Transverse colon (tissue), 4 donors: ENCODE data around the gene QDPR. TPM values are rescaled to one million over a fixed set of nuclear protein-coding genes. Genes with fewer than 3 reads are reported as not detected.
"Not testable (repeated sequence)": the region's sequence is repeated elsewhere in the genome, so short reads cannot be mapped to it uniquely, and the experiment has no call there.

ENCODE experiments used
- DNase-seq: peaks from one replicate; pipeline ENCODE4 v3.0.0-alpha.2; 2019
- H3K27ac ChIP-seq, 4 donors: fragments of 200-600 bp; sonication (generic); 2 replicates each; pipeline ENCODE4 v1.5.1; 2016 to 2018; ENCODE audit warnings: inconsistent platforms in 4 of 4
- H3K27me3 ChIP-seq: fragments of 200-600 bp; sonication (generic); 2 replicates; pipeline ENCODE4 v1.5.1; 2017; ENCODE audit warnings: inconsistent platforms
- H3K36me3 ChIP-seq, 4 donors: fragments of 200-600 bp; sonication (generic); 2 replicates each; pipeline ENCODE4 v1.5.1; 2017 to 2019; ENCODE audit warnings: inconsistent platforms in 4 of 4
- H3K4me1 ChIP-seq, 4 donors: fragments of 200-600 bp; sonication (generic); 2 replicates each; pipeline ENCODE4 v1.5.1; 2017 to 2020; ENCODE audit warnings: inconsistent platforms in 4 of 4
- H3K4me3 ChIP-seq, 4 donors: fragments of 200-600 bp; sonication (generic); 1 replicate in 1 of 4; 2 replicates in 3 of 4; pipeline versions ENCODE4 v1.5.1 to v1.6.1; 2017 to 2019; ENCODE audit warnings: inconsistent platforms in 4 of 4
- H3K9me3 ChIP-seq, 2 donors: fragments of 200-600 bp; sonication (generic); 2 replicates each; pipeline ENCODE4 v1.5.1; 2017 to 2019; ENCODE audit warnings: inconsistent platforms in 2 of 2
- EP300 ChIP-seq: sonication (generic); formaldehyde crosslinking; IDR thresholded peaks from one replicate; pipeline ENCODE4 v1.6.1; 2017; ENCODE audit warnings: antibody characterized with exemption, low read depth
- POLR2A ChIP-seq: fragments of 450-650 bp; IDR thresholded peaks from one replicate; pipeline ENCODE4 v1.6.1; 2016; ENCODE audit warnings: antibody characterized with exemption, mild to moderate bottlenecking, moderate library complexity
- POLR2AphosphoS5 ChIP-seq, 3 donors: sonication (generic); formaldehyde crosslinking; IDR thresholded peaks; one replicate each; pipeline ENCODE4 v1.6.1; 2016; ENCODE audit warnings: antibody characterized with exemption in 3 of 3
- WGBS, 2 donors: methylation state at CpG; one replicate each; pipeline ENCODE4 v1.1.5; 2018; ENCODE audit warnings: low coverage in 1 of 2; 5-methylcytosine and 5-hydroxymethylcytosine counted together
- in situ Hi-C, 4 donors: fragments of 200-750 bp; cut with MboI; loops; one replicate each; pipeline versions ENCODE4 v1.15.0 to v1.15.1; 2017; ENCODE audit warnings: low sequenced_read_pairs in 3 of 4, low pct_ligation_motif_present in 1 of 4, low pct_unique_long_range_greater_than_20kb in 1 of 4
- intact Hi-C: fragments of 100-400 bp; cut with DNase I; formaldehyde crosslinking; loops from one replicate; pipeline ENCODE4 v1.15.1; 2023; ENCODE audit warnings: low total_unique reads
- total RNA-seq, 4 donors: library from RNA; depleted of rRNA; stranded (reverse); fragments of >200 nt; gene quantifications; one replicate each; pipeline ENCODE4 v1.1.0, GENCODE V29; 2016
- TF ChIP-seq, protein P1 (sequence below), 5 experiments: fragments of 200-600 bp in 3 of 5; fragments of 450-650 bp in 2 of 5; sonication (generic) in 3 of 5; IDR thresholded peaks; 1 replicate in 2 of 5; 2 replicates in 3 of 5; pipeline ENCODE4 v1.5.1; 2016 to 2017; ENCODE audit warnings: antibody characterized with exemption in 5 of 5, inconsistent platforms in 3 of 5, mild to moderate bottlenecking in 2 of 5, moderate library complexity in 1 of 5

QDPR gene
- total RNA-seq, 4 donors from 2014 or later, result 11.4 to 32.4 (median 13.0) TPM; not detected in 1

DNA sequence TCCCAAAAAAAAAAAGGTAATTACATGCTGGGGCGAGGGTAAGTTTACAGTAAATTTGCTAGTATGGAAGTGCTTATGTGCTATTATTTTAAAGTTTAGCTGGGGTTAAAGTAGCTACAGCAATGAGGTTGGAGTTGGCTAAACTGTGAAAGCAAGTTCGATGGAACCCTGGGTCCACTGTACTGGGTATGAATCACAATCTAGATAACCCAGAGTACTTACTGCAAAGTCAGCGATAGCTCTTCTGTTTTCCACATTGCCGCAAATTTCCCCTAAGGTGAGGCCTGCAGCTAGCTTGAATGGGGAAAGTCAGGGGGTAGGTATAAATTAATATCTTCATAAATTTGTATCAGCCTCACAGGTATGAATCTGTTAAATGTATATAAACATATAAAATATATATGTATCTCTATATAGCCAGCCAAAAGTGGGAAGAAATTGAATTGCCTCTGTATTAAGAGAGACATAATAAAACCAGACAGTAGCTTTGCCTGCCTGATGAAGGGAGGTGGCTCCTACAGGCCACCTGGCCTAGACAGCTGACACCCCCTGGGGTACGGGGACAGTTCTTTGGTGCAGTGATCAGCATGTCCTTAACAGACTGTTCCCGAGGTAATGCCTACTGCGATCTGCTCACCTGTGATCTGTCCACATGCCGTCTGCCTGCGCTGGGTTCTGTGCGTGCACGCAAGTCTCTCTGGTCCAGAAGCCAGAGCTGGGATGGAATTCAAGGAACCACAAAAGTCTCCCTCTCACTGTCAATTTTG is 33.7 kb upstream of the QDPR start:
- 70 to 76% methylated on average over 9 to 11 of the region's 11 CpGs for WGBS, 2 donors
- H3K4me3 ChIP-seq, result no peak overlapping the region
- DNase-seq, result no peak
- H3K27me3 ChIP-seq, result no peaks in the 10 kb centered on the region
- in situ Hi-C loops, result loop anchor here in 3 of 4 donors (10.0 to 25.0 kb wide), 3 partner anchors 259 to 1049 kb away; no protein-coding TSS in a partner anchor
- peaks cover 0 to 4% (median 0%) of the 10 kb centered on the region in 4 donors for H3K4me1 ChIP-seq
- H3K36me3 ChIP-seq, result no peaks in the 10 kb centered on the region
- intact Hi-C loops, result loop anchor here (5.0 kb wide), 1 partner anchor 92 kb away; no protein-coding TSS in a partner anchor
- H3K9me3 ChIP-seq, result no peaks in the 10 kb centered on the region
- H3K27ac ChIP-seq, result no peak overlapping the region
- TF ChIP-seq, protein P1, sequence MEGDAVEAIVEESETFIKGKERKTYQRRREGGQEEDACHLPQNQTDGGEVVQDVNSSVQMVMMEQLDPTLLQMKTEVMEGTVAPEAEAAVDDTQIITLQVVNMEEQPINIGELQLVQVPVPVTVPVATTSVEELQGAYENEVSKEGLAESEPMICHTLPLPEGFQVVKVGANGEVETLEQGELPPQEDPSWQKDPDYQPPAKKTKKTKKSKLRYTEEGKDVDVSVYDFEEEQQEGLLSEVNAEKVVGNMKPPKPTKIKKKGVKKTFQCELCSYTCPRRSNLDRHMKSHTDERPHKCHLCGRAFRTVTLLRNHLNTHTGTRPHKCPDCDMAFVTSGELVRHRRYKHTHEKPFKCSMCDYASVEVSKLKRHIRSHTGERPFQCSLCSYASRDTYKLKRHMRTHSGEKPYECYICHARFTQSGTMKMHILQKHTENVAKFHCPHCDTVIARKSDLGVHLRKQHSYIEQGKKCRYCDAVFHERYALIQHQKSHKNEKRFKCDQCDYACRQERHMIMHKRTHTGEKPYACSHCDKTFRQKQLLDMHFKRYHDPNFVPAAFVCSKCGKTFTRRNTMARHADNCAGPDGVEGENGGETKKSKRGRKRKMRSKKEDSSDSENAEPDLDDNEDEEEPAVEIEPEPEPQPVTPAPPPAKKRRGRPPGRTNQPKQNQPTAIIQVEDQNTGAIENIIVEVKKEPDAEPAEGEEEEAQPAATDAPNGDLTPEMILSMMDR (IDR thresholded peaks at IDR 0.05), result no peak
- TF ChIP-seq POLR2AphosphoS5 (IDR thresholded peaks at IDR 0.05) (no peak), EP300 (no peak), POLR2A (no peak)

DNA sequence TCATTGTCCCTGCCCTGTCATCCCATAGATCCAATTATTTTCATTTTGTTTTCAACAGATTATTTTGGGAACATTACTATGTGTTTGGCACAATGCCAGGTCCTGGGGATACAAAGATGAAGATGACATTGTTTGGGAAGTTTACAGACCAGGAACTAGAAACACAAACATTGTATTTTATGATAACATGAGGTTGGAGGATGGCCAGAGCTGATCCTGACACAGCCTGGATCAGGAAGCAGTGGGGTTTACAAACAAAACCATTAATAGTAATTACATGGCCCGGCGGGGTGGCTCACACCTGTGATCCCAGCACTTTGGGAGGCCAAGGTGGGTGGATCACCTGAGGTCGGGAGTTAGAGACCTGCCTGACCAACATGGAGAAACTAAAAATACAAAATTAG is 32.9 kb upstream of the QDPR start:
- no peak overlapping the region for H3K4me3 ChIP-seq
- no peaks in the 10 kb centered on the region for H3K27me3 ChIP-seq
- H3K4me1 ChIP-seq, result peaks cover 0 to 4% (median 0%) of the 10 kb centered on the region in 4 donors
- DNase-seq, result peak; percentile 9
- in situ Hi-C loops (loop anchor here in 3 of 4 donors (10.0 to 25.0 kb wide), 3 partner anchors 260 to 1050 kb away; no protein-coding TSS in a partner anchor), intact Hi-C loops (loop anchor here (5.0 kb wide), 1 partner anchor 92 kb away; no protein-coding TSS in a partner anchor)
- WGBS, 2 donors, result 21 to 25% methylated on average over 3 of the region's 3 CpGs
- peak overlapping the region in 1 of 4 donors; percentile 9 for H3K27ac ChIP-seq
- H3K36me3 ChIP-seq, result no peaks in the 10 kb centered on the region
- no peaks in the 10 kb centered on the region for H3K9me3 ChIP-seq
- TF ChIP-seq, protein P1 (IDR thresholded peaks at IDR 0.05), result no peak
- no peak for TF ChIP-seq POLR2AphosphoS5 (IDR thresholded peaks at IDR 0.05)

DNA sequence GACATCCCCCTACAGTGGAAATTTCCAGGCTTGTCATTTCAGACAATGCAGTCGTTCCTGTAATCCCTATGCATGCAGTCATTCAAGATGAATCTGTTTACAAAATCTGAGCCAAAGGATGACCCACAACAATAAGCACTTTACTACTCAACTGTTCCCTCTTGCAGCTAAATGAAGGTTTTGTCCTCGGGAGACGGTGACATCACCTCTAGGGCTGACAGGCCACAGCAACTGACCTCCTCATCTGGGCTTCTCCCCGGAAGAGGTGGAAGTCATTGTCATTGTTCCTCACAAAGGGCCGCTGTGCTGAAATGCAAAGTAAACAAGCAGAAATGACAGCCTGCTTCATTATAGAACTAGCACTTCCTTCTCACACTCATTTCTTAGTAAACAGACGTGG is 32.3 kb upstream of the QDPR start:
- 20 to 38% methylated on average over 2 to 6 of the region's 6 CpGs for WGBS, 2 donors
- no peak overlapping the region for H3K4me3 ChIP-seq
- no peaks in the 10 kb centered on the region for H3K27me3 ChIP-seq
- no peak overlapping the region for H3K27ac ChIP-seq
- peaks cover 0 to 4% (median 0%) of the 10 kb centered on the region in 4 donors for H3K4me1 ChIP-seq
- in situ Hi-C loops (loop anchor here in 3 of 4 donors (10.0 to 25.0 kb wide), 3 partner anchors 261 to 1051 kb away; no protein-coding TSS in a partner anchor), intact Hi-C loops (no loop called here)
- H3K9me3 ChIP-seq, result no peaks in the 10 kb centered on the region
- no peaks in the 10 kb centered on the region for H3K36me3 ChIP-seq
- TF ChIP-seq, protein P1 (IDR thresholded peaks at IDR 0.05), result no peak
- TF ChIP-seq POLR2AphosphoS5 (IDR thresholded peaks at IDR 0.05), result no peak
- no peak for TF ChIP-seq EP300
- TF ChIP-seq POLR2A, result no peak
- peak; percentile 17 for DNase-seq

- H3K4me3 ChIP-seq, DNase-seq, H3K9me3 ChIP-seq, intact Hi-C loops, H3K27me3 ChIP-seq, H3K36me3 ChIP-seq, H3K4me1 ChIP-seq, H3K27ac ChIP-seq: not testable (repeated sequence)
- 84 to 86% methylated on average over 6 of the region's 6 CpGs for WGBS, 2 donors
- in situ Hi-C loops, result loop anchor here in 2 of 4 donors (25.0 kb wide), 1 partner anchor 1050 kb away; no protein-coding TSS in a partner anchor
Measured at GRCh38 chr4:17537060-17537459, 25.2 kb upstream of the QDPR start.
